ENCODE results near the gene PAX5.

PAX5 gene

GRCh38 chr9:36861528-36862205 lies 172.4 kb downstream of the PAX5 start:
- DNase-seq (ENCODE audit: low read depth, low spot score) = no peak

- DNase-seq (ENCODE audit: low read depth, low spot score) = no peak
These were observed 175.2 kb downstream of the PAX5 start for GRCh38 chr9:36858805-36859375.

GRCh38 chr9:36855448-36856315 lies 178.4 kb downstream of the PAX5 start:
- no peak for DNase-seq (ENCODE audit: low read depth, low spot score)

- DNase-seq (ENCODE audit: low read depth, low spot score) = no peak
These were observed 179.3 kb downstream of the PAX5 start for GRCh38 chr9:36854751-36855150.

- no peak for DNase-seq (ENCODE audit: low read depth, low spot score)
These were observed 180.0 kb downstream of the PAX5 start for GRCh38 chr9:36854034-36854433.

- no peak for DNase-seq (ENCODE audit: low read depth, low spot score)
These were observed 180.8 kb downstream of the PAX5 start for GRCh38 chr9:36853233-36853632.

- no peak for DNase-seq (ENCODE audit: low read depth, low spot score)
These were observed 184.1 kb downstream of the PAX5 start for GRCh38 chr9:36849943-36850342.

- DNase-seq (ENCODE audit: low read depth, low spot score) = no peak
These were observed 185.1 kb downstream of the PAX5 start for GRCh38 chr9:36848946-36849345.

- DNase-seq (ENCODE audit: low read depth, low spot score) = no peak
These were observed 186.0 kb downstream of the PAX5 start for GRCh38 chr9:36847781-36848673.

GRCh38 chr9:36846621-36847020 lies 187.4 kb downstream of the PAX5 start:
- DNase-seq (ENCODE audit: low read depth, low spot score) = no peak

- DNase-seq (ENCODE audit: low read depth, low spot score) = no peak
These were observed 188.2 kb downstream of the PAX5 start for GRCh38 chr9:36845844-36846243.

GRCh38 chr9:36844961-36845360 lies 189.1 kb downstream of the PAX5 start:
- DNase-seq (ENCODE audit: low read depth, low spot score) = no peak

- DNase-seq (ENCODE audit: low read depth, low spot score) = no peak
These were observed 190.1 kb downstream of the PAX5 start for GRCh38 chr9:36843964-36844363.

- no peak for DNase-seq (ENCODE audit: low read depth, low spot score)
These were observed 191.2 kb downstream of the PAX5 start for GRCh38 chr9:36842560-36843530.

- no peak for DNase-seq (ENCODE audit: low read depth, low spot score)
These were observed 193.1 kb downstream of the PAX5 start for GRCh38 chr9:36840898-36841536.

GRCh38 chr9:36839131-36839885 lies 194.8 kb downstream of the PAX5 start:
- no peak for DNase-seq (ENCODE audit: low read depth, low spot score)

GRCh38 chr9:36837431-36838405 lies 196.3 kb downstream of the PAX5 start:
- DNase-seq (ENCODE audit: low read depth, low spot score) = no peak

GRCh38 chr9:36836486-36836885 lies 197.6 kb downstream of the PAX5 start:
- DNase-seq (ENCODE audit: low read depth, low spot score) = no peak
